ENCODE measurements around the gene NDRG3. TPM values are rescaled to one million over a fixed set of nuclear protein-coding genes. Genes with fewer than 3 reads are reported as not detected.

The NDRG3 gene
- total and polyA plus RNA-seq, 4 donors: 3.1 to 6.3 (median 4.5) TPM

GRCh38 chr20:36736451-36737182, 9.3 kb downstream of the NDRG3 start:
- 94% methylated on average over 3 of the region's 3 CpGs for WGBS
- DNase-seq (ENCODE audit: low spot score): no peak
- H3K9me3 ChIP-seq (ENCODE audit: control insufficient read depth in 4 of 4, low read length in 3 of 4): no peaks in the 10 kb centered on the region
- H3K4me1 ChIP-seq (ENCODE audit: control insufficient read depth in 4 of 4, insufficient read depth in 4 of 4, low read length in 3 of 4): no peaks in the 10 kb centered on the region
- no peaks in the 10 kb centered on the region for H3K36me3 ChIP-seq (ENCODE audit: control insufficient read depth in 4 of 4, insufficient read depth in 3 of 4, low read depth in 1 of 4, low read length in 3 of 4)
- H3K9ac ChIP-seq (ENCODE audit: low read depth in 1 of 2, low read length in 2 of 2): no peak overlapping the region
- TF ChIP-seq, protein P1, sequence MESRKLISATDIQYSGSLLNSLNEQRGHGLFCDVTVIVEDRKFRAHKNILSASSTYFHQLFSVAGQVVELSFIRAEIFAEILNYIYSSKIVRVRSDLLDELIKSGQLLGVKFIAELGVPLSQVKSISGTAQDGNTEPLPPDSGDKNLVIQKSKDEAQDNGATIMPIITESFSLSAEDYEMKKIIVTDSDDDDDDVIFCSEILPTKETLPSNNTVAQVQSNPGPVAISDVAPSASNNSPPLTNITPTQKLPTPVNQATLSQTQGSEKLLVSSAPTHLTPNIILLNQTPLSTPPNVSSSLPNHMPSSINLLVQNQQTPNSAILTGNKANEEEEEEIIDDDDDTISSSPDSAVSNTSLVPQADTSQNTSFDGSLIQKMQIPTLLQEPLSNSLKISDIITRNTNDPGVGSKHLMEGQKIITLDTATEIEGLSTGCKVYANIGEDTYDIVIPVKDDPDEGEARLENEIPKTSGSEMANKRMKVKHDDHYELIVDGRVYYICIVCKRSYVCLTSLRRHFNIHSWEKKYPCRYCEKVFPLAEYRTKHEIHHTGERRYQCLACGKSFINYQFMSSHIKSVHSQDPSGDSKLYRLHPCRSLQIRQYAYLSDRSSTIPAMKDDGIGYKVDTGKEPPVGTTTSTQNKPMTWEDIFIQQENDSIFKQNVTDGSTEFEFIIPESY (IDR thresholded peaks at IDR 0.05): no peak
- TF ChIP-seq RAD21 (IDR thresholded peaks at IDR 0.05) (no peak), FOXA2 (IDR thresholded peaks at IDR 0.05) (no peak), TAF1 (conservative IDR thresholded peaks at IDR 0.05) (no peak), EGR1 (IDR thresholded peaks at IDR 0.05; ENCODE audit: low read depth in 2 of 2) (no peak), NR2F2 (IDR thresholded peaks at IDR 0.05) (no peak), GABPA (IDR thresholded peaks at IDR 0.05 in 1 of 2, conservative IDR thresholded peaks at IDR 0.05 in 1 of 2) (no peak), RXRA (IDR thresholded peaks at IDR 0.05) (no peak), HNF4A (conservative IDR thresholded peaks at IDR 0.05) (no peak), HNF4G (IDR thresholded peaks at IDR 0.05) (no peak), YY1 (IDR thresholded peaks at IDR 0.05) (no peak), JUND (IDR thresholded peaks at IDR 0.05) (no peak), FOXA1 (IDR thresholded peaks at IDR 0.05) (no peak), SP1 (IDR thresholded peaks at IDR 0.05) (no peak), REST (IDR thresholded peaks at IDR 0.05) (no peak), ATF3 (IDR thresholded peaks at IDR 0.05) (no peak)
- TF ChIP-seq, protein P2, sequence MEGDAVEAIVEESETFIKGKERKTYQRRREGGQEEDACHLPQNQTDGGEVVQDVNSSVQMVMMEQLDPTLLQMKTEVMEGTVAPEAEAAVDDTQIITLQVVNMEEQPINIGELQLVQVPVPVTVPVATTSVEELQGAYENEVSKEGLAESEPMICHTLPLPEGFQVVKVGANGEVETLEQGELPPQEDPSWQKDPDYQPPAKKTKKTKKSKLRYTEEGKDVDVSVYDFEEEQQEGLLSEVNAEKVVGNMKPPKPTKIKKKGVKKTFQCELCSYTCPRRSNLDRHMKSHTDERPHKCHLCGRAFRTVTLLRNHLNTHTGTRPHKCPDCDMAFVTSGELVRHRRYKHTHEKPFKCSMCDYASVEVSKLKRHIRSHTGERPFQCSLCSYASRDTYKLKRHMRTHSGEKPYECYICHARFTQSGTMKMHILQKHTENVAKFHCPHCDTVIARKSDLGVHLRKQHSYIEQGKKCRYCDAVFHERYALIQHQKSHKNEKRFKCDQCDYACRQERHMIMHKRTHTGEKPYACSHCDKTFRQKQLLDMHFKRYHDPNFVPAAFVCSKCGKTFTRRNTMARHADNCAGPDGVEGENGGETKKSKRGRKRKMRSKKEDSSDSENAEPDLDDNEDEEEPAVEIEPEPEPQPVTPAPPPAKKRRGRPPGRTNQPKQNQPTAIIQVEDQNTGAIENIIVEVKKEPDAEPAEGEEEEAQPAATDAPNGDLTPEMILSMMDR (IDR thresholded peaks at IDR 0.05; ENCODE audit: low read depth, low read length, missing input control): no peak
- TF ChIP-seq, protein P3, sequence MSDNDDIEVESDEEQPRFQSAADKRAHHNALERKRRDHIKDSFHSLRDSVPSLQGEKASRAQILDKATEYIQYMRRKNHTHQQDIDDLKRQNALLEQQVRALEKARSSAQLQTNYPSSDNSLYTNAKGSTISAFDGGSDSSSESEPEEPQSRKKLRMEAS (IDR thresholded peaks at IDR 0.05): no peak
- no peak overlapping the region for H3K27ac ChIP-seq (ENCODE audit: low read depth in 1 of 2, low read length in 2 of 2)
- H3K4me3 ChIP-seq (ENCODE audit: low read depth in 1 of 3, low read length in 3 of 3): no peak overlapping the region
- no peaks in the 10 kb centered on the region for H3K27me3 ChIP-seq (ENCODE audit: control insufficient read depth in 4 of 4, insufficient read depth in 4 of 4, low read length in 3 of 4)

Data from liver (tissue), 9 donors.